Kidney tubule cell (primary cell): ENCODE data around the gene ERBB4.
"Not testable (repeated sequence)": the region's sequence is repeated elsewhere in the genome, so short reads cannot be mapped to it uniquely, and the experiment has no call there.

Experiments used
- DNase-seq: peaks from one replicate; pipeline ENCODE4 v3.0.0-alpha.2; 2018; ENCODE audit warnings: low spot score

ERBB4 gene

GRCh38 chr2:212146416-212146815 lies 392.2 kb downstream of the ERBB4 start:
- DNase-seq, result no peak

- DNase-seq, result peak; percentile 23
Observed at GRCh38 chr2:212145121-212145520, 393.5 kb downstream of the ERBB4 start.

- no peak for DNase-seq
Observed at GRCh38 chr2:212142631-212143030, 396.0 kb downstream of the ERBB4 start.

- DNase-seq, result no peak
Observed at GRCh38 chr2:212141499-212141898, 397.1 kb downstream of the ERBB4 start.

- DNase-seq, result no peak
Observed at GRCh38 chr2:212136216-212136795, 402.3 kb downstream of the ERBB4 start.

- DNase-seq, result no peak
Observed at GRCh38 chr2:212135739-212136138, 402.9 kb downstream of the ERBB4 start.

GRCh38 chr2:212133337-212133736 lies 405.3 kb downstream of the ERBB4 start:
- no peak for DNase-seq

GRCh38 chr2:212124598-212124997 lies 414.0 kb downstream of the ERBB4 start:
- DNase-seq, result no peak

GRCh38 chr2:212119591-212119990 lies 419.0 kb downstream of the ERBB4 start:
- no peak for DNase-seq

- no peak for DNase-seq
Observed at GRCh38 chr2:212117926-212118325, 420.7 kb downstream of the ERBB4 start.

- DNase-seq, result no peak
Observed at GRCh38 chr2:212114489-212114888, 424.1 kb downstream of the ERBB4 start.

GRCh38 chr2:212112401-212112800 lies 426.2 kb downstream of the ERBB4 start:
- DNase-seq, result no peak

GRCh38 chr2:212109792-212110680 lies 428.6 kb downstream of the ERBB4 start:
- DNase-seq, result no peak

- no peak for DNase-seq
Observed at GRCh38 chr2:212109217-212109616, 429.4 kb downstream of the ERBB4 start.

GRCh38 chr2:212107989-212108388 lies 430.6 kb downstream of the ERBB4 start:
- DNase-seq, result no peak

- DNase-seq, result no peak
Observed at GRCh38 chr2:212107014-212107413, 431.6 kb downstream of the ERBB4 start.

GRCh38 chr2:212106536-212106935 lies 432.1 kb downstream of the ERBB4 start:
- DNase-seq, result not testable (repeated sequence)

GRCh38 chr2:212099658-212100057 lies 438.9 kb downstream of the ERBB4 start:
- DNase-seq, result no peak

GRCh38 chr2:212098966-212099365 lies 439.6 kb downstream of the ERBB4 start:
- no peak for DNase-seq

- DNase-seq, result no peak
Observed at GRCh38 chr2:212097001-212097400, 441.6 kb downstream of the ERBB4 start.

- no peak for DNase-seq
Observed at GRCh38 chr2:212089873-212090272, 448.7 kb downstream of the ERBB4 start.

- no peak for DNase-seq
Observed at GRCh38 chr2:212088353-212088752, 450.2 kb downstream of the ERBB4 start.

- no peak for DNase-seq
Observed at GRCh38 chr2:212083492-212083891, 455.1 kb downstream of the ERBB4 start.

- no peak for DNase-seq
Observed at GRCh38 chr2:212078103-212078502, 460.5 kb downstream of the ERBB4 start.
